Stomach (tissue), 9 donors: ENCODE data around the gene PAOX. TPM values are rescaled to one million over a fixed set of nuclear protein-coding genes. Genes with fewer than 3 reads are reported as not detected.
"Not testable (repeated sequence)": the region's sequence is repeated elsewhere in the genome, so short reads cannot be mapped to it uniquely, and the experiment has no call there.

Experiments
- DNase-seq, 2 donors: peaks; one replicate each; pipeline versions ENCODE4 v3.0.0 to v3.0.0-alpha.2; 2013 to 2019
- H3K27ac ChIP-seq, 5 donors: fragments of 200-600 bp in 4 of 5; sonication (generic) in 4 of 5; one replicate each; pipeline ENCODE4 v1.5.1; 2013 to 2019; ENCODE audit warnings: mild to moderate bottlenecking in 1 of 5, moderate library complexity in 1 of 5
- H3K27me3 ChIP-seq, 3 donors: fragments of 200-600 bp; sonication (generic); one replicate each; pipeline ENCODE4 v1.5.1; 2017 to 2019; ENCODE audit warnings: mixed run types in 1 of 3
- H3K36me3 ChIP-seq, 4 donors: fragments of 200-600 bp; sonication (generic); 1 replicate in 3 of 4; 2 replicates in 1 of 4; pipeline ENCODE4 v1.5.1; 2016 to 2019
- H3K4me1 ChIP-seq, 4 donors: fragments of 200-600 bp; sonication (generic); one replicate each; pipeline ENCODE4 v1.5.1; 2016 to 2019
- H3K4me3 ChIP-seq, 4 donors: fragments of 200-600 bp; sonication (generic) in 3 of 4; one replicate each; pipeline ENCODE4 v1.5.1; 2016 to 2019; ENCODE audit warnings: mild to moderate bottlenecking in 1 of 4
- H3K9me3 ChIP-seq, 4 donors: fragments of 200-600 bp; sonication (generic); one replicate each; pipeline ENCODE4 v1.5.1; 2016 to 2019
- EP300 ChIP-seq: sonication (generic); formaldehyde crosslinking; IDR thresholded peaks from one replicate; pipeline ENCODE4 v1.6.1; 2017; ENCODE audit warnings: antibody characterized with exemption
- POLR2A ChIP-seq, 4 donors: fragments of 450-650 bp; IDR thresholded peaks; one replicate each; pipeline ENCODE4 v1.6.1; 2016; ENCODE audit warnings: antibody characterized with exemption in 4 of 4, control low read depth in 2 of 4, mild to moderate bottlenecking in 1 of 4, moderate library complexity in 1 of 4
- POLR2AphosphoS5 ChIP-seq, 3 donors: sonication (generic); formaldehyde crosslinking; IDR thresholded peaks; one replicate each; pipeline ENCODE4 v1.6.1; 2016; ENCODE audit warnings: antibody characterized with exemption in 3 of 3
- WGBS, 5 donors: extraction: QIAGEN DNeasy Blood & Tissue Kit in 3 of 5; methylation state at CpG; one replicate each; pipeline versions ENCODE4 v1.1.5 to v1.1.7; 2013 to 2018; 5-methylcytosine and 5-hydroxymethylcytosine counted together
- intact Hi-C: fragments of 100-400 bp; cut with DNase I; formaldehyde crosslinking; loops from one replicate; pipeline ENCODE4 v1.15.1; 2023; ENCODE audit warnings: low total_unique reads
- polyA plus RNA-seq, 3 donors: library from polyadenylated mRNA; stranded (reverse); fragments of 200-250 nt; gene quantifications; one replicate each; pipeline ENCODE4 v1.2.3, GENCODE V29; 2013
- total RNA-seq, 5 donors: library from RNA; depleted of rRNA; stranded (reverse); fragments of >200 nt; gene quantifications; one replicate each; pipeline versions ENCODE4 v1.1.0 to v1.2.3, GENCODE V29; 2014 to 2016
- TF ChIP-seq, protein P1 (sequence below), 7 experiments: fragments of 450-650 bp in 4 of 7; fragments of 200-600 bp in 3 of 7; sonication (generic) in 3 of 7; IDR thresholded peaks; one replicate each; pipeline ENCODE4 v1.5.1; 2016 to 2019; ENCODE audit warnings: antibody characterized with exemption in 7 of 7, control low read depth in 2 of 7, mild to moderate bottlenecking in 1 of 7
- donor health status: healthy with polysubstance abuse.
- donor health status: Bipolar disorder and iron deficiency.
- donor health status: healthy.

Gene PAOX
- total and polyA plus RNA-seq, 8 donors, result 3.3 to 40.0 (median 11.5) TPM

DNA sequence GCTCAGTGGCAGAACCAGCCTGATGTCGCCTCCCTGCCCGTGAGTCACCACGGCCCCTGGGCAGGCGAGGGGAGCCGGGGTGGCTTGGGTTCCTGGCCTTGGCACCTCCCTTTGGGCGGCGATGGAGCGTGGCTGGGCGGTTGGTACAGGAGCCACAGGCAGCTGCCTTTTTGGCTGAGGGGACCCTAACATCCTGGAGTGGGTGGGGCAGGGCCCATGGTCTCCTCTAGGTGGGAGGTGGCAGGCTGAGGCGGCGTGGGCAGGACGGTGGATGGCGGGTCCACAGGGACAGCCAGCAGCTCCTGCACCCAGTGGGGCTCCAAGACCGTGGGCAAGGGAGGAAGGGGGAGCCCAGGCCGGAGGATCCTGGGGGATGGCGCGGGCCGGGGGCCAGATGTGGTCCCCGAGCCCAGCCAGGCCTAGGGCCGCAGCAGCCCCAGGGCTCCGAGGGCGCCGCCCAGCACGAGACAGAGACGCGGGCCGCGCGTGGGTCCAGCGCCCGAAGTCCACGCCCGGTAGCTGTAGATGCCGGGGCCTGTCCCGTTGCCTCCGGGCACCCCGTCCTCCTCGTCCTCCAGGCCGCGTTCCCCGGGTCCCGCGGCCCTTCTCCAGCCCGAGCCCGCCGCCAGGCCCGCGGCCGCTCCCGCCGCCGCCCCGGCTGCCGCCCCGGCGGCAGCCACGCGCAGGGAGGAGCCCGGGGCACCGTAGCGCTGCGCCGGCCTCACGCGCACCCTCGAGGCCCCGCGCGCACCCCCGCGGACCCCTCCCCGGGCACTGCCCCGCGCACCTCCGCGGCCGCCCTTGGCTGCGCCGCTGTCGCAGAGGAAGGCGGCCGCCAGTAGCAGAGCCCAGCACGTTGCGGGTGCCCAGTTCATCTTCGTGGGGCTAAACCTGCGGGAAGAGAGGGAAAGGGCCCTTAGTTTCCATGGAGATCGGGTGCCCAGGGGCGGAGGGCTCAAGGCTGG is 44.0 kb downstream of the PAOX start:
- H3K4me3 ChIP-seq, result peak overlapping the region in 3 of 4 donors; percentile 11 to 29 (median 24)
- H3K36me3 ChIP-seq, result peaks cover 15 to 35% (median 34%) of the 10 kb centered on the region in 4 donors
- no peaks in the 10 kb centered on the region for H3K9me3 ChIP-seq
- 10 to 31% (median 17%) methylated on average over 29 to 88 of the region's 88 CpGs for WGBS, 5 donors
- peaks cover 0 to 43% (median 14%) of the 10 kb centered on the region in 3 donors for H3K27me3 ChIP-seq
- DNase-seq, result peak; percentile 22 to 49
- TF ChIP-seq EP300, result no peak
- no peak for TF ChIP-seq POLR2AphosphoS5 (IDR thresholded peaks at IDR 0.05)
- TF ChIP-seq POLR2A (IDR thresholded peaks at IDR 0.05), result no peak
- TF ChIP-seq, protein P1, sequence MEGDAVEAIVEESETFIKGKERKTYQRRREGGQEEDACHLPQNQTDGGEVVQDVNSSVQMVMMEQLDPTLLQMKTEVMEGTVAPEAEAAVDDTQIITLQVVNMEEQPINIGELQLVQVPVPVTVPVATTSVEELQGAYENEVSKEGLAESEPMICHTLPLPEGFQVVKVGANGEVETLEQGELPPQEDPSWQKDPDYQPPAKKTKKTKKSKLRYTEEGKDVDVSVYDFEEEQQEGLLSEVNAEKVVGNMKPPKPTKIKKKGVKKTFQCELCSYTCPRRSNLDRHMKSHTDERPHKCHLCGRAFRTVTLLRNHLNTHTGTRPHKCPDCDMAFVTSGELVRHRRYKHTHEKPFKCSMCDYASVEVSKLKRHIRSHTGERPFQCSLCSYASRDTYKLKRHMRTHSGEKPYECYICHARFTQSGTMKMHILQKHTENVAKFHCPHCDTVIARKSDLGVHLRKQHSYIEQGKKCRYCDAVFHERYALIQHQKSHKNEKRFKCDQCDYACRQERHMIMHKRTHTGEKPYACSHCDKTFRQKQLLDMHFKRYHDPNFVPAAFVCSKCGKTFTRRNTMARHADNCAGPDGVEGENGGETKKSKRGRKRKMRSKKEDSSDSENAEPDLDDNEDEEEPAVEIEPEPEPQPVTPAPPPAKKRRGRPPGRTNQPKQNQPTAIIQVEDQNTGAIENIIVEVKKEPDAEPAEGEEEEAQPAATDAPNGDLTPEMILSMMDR (IDR thresholded peaks at IDR 0.05), result no peak
- H3K27ac ChIP-seq, result no peak overlapping the region
- H3K4me1 ChIP-seq, result peaks cover 7 to 11% (median 10%) of the 10 kb centered on the region in 4 donors
- intact Hi-C loops, result no loop called here

DNA sequence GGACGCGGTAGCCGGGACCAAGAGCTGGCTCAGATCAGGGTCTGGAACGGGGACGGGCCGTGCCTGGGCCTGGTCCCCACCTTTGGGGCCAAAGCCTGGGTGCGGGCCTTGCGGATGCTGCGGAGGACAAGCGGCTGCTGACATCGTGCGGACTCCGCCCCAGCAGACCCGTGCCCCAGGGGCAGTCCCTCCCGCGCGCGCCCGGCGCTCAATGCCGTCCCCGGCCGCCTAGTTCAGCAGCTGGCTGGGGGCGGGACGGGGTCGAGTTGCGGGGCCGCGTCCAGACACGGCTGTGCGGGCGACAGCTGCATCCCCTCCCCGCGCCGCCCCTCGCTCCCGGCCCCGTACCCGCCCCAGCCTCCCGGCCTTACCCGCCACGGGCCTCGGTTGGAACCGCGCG is 45.0 kb downstream of the PAOX start:
- intact Hi-C loops, H3K9me3 ChIP-seq, H3K27ac ChIP-seq, DNase-seq, H3K4me3 ChIP-seq: not testable (repeated sequence)
- Histone ChIP-seq H3K36me3 (peaks cover 10 to 25% (median 24%) of the 10 kb centered on the region in 4 donors), H3K4me1 (peaks cover 7 to 11% (median 10%) of the 10 kb centered on the region in 4 donors), H3K27me3 (peaks cover 0 to 38% (median 14%) of the 10 kb centered on the region in 3 donors)
- WGBS, 5 donors, result 0% methylated on average over 3 of the region's 46 CpGs; no CpG with 5 or more reads in 4 of the 5 donors

DNA sequence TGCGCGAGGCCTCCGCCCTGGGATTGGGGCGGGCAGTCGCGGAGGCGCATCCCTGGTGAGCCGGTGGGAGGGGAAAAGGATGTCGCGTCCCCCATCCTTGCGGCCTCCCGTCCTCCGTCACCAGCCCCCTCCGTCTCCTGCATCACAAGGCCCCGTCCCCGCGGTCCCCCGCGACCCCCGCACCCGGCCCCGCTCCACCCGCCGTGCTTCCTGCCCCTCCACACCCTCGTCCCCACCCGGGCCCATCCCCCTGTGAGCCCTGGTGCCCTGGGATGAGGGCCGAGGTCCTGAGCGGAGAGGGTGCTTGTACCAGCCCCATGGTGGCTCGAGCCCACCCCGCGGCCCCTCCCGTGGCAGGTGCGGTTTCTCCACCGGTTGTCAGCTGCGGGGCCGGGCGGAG is 45.5 kb downstream of the PAOX start, which contains the start of gene SPRN:
TSS of gene SPRN (minus strand) at position 25 of the 400 bp plus-strand sequence. CDS start 944 bp downstream, outside the sequence.
- 17 to 39% (median 24%) methylated on average over 2 to 12 of the region's 37 CpGs; no CpG with 5 or more reads in 1 of the 5 donors for WGBS, 5 donors

DNA sequence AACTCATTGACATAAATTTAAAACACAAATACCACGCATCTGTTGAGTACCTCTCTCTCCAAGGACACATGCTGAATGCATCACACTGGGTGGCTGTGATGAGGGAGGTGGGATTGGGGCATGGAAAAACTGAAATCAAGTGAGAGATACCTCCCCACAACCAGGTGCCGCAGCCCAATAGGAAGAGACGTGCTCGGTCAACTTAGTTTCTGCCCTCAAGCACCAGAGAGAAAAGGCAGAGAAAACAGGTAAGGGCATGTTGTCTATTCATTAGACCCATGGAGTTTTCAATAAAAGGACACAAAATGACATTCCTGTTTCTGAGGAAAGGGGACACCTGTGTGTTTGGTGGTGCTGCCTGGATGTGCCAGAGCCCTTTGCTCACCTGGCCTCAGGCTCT is 50.5 kb downstream of the PAOX start:
- 78 to 90% (median 83%) methylated on average over 4 of the region's 4 CpGs for WGBS, 5 donors
- DNase-seq, intact Hi-C loops, H3K4me3 ChIP-seq, H3K9me3 ChIP-seq, H3K4me1 ChIP-seq, H3K27ac ChIP-seq, H3K27me3 ChIP-seq, H3K36me3 ChIP-seq: not testable (repeated sequence)

More for the DNA sequence above, 45.5 kb downstream of the PAOX start, which contains the start of gene SPRN:
- peaks cover 5 to 20% (median 19%) of the 10 kb centered on the region in 4 donors for H3K36me3 ChIP-seq
- DNase-seq, H3K9me3 ChIP-seq, H3K27ac ChIP-seq, intact Hi-C loops: not testable (repeated sequence)
- H3K4me3 ChIP-seq, result peak within 1 kb of the TSS in 3 of 4 donors; percentile 11 to 29 (median 24)
- H3K27me3 ChIP-seq, result peaks cover 0 to 38% (median 14%) of the 10 kb centered on the region in 3 donors
- H3K4me1 ChIP-seq, result peaks cover 7 to 11% (median 10%) of the 10 kb centered on the region in 4 donors

DNA sequence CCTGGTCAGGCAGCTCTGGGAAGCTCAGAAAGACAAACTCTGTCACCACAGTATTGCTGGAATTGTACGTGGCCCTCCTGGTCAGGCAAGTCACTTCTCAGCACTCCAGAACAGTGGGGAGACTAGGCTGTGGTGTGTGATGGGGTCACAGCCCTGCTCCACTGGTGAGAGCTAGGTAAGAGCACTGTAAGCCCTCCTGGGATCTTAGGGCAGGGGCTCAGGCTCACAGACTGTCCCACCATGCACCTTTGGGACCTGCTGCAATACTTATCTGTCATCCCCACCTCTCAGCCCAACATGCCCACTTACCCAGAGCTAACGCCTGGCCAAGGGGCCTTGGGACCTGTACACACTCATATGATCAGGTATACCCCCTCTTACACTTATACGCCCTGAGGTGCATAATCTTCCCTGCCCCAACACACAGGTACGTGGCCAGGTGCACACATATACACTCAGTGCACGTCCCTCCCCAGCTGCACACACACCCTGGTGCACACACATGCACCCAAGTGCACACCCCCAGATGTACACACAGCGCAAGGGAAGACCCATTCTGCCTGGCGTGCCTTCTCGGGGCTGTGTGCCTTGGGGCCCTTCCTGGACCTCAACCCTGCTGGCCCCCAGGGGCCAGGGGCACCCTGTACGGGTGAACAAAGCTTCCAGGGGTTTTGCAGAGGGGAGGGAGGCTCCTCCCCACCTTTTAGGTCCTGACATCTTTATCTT is 53.0 kb downstream of the PAOX start:
- DNase-seq, H3K4me3 ChIP-seq, H3K4me1 ChIP-seq, intact Hi-C loops, H3K27me3 ChIP-seq, H3K9me3 ChIP-seq, H3K27ac ChIP-seq, H3K36me3 ChIP-seq: not testable (repeated sequence)
- 47 to 75% (median 56%) methylated on average over 1 to 6 of the region's 9 CpGs for WGBS, 5 donors

DNA sequence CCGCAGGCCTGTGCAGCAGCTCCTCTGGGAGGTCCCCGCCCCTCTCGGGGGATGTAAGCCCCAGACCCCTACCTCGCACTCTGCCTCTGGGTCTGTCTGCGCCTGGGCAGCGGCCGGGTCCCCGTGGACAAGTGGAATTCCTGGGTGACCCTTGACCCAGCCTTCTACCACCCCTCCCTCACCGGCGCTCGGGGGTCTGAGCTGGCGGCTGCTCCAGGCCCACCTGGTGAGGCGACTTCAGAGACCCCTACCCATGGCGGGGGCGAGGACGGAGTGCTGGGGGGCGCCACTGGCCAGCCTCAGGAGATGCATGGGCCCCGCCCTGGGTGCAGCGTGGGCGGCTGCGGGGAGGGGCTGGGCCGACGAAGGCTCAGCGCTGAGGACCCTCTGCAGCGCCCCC is 53.7 kb downstream of the PAOX start:
- H3K4me3 ChIP-seq, H3K4me1 ChIP-seq, H3K27ac ChIP-seq, H3K36me3 ChIP-seq, H3K27me3 ChIP-seq, intact Hi-C loops, H3K9me3 ChIP-seq, DNase-seq: not testable (repeated sequence)
- WGBS, 5 donors, result 67 to 82% (median 75%) methylated on average over 2 to 6 of the region's 25 CpGs; no CpG with 5 or more reads in 2 of the 5 donors
